Neural progenitor cell (in vitro differentiated cells): ENCODE data around the gene IPO13.

Experiments used
- CTCF ChIP-seq: fragments of 200-600 bp; sonication (generic); IDR thresholded peaks from 2 replicates; pipeline ENCODE4 v1.5.1; 2017; ENCODE audit warnings: antibody characterized with exemption, mild to moderate bottlenecking
- EZH2 ChIP-seq: fragments of 200-600 bp; sonication (generic); IDR thresholded peaks from 2 replicates; pipeline ENCODE4 v1.6.1; 2017; ENCODE audit warnings: antibody characterized with exemption, mild to moderate bottlenecking, moderate library complexity
- EZH2phosphoT487 ChIP-seq: fragments of 200-600 bp; sonication (generic); IDR thresholded peaks from 2 replicates; pipeline ENCODE4 v1.6.1; 2017; ENCODE audit warnings: antibody characterized with exemption

- TF ChIP-seq CTCF (no peak), EZH2 (no peak), EZH2phosphoT487 (no peak)
Measured at GRCh38 chr1:43952731-43953346, 6.1 kb downstream of the IPO13 start.
